ENCODE data around the gene KCTD5. TPM values are rescaled to one million over a fixed set of nuclear protein-coding genes. Genes with fewer than 3 reads are reported as not detected.

KCTD5 gene
- total RNA-seq, 1 donor from 2014 or later: 55.4 TPM

- peaks cover 5% of the 10 kb centered on the region for H3K36me3 Mint-ChIP-seq (ENCODE audit: low read depth, unreplicated experiment)
Observed at GRCh38 chr16:2748757-2749455, 66.6 kb downstream of the KCTD5 start.

GRCh38 chr16:2749476-2749875, 67.2 kb downstream of the KCTD5 start:
- Histone ChIP-seq H3K9me3 (ENCODE audit: insufficient read depth, low read depth, low read length) (no peaks in the 10 kb centered on the region), H3K27ac (ENCODE audit: low read depth, low read length) (no peak overlapping the region), H3K4me3 (ENCODE audit: insufficient read depth, low read depth, low read length) (no peak overlapping the region), H3K4me1 (ENCODE audit: insufficient read depth, low read length) (peaks cover 9% of the 10 kb centered on the region), H3K9ac (ENCODE audit: low read length) (no peak overlapping the region), H3K27me3 (ENCODE audit: insufficient read depth, low read length) (no peaks in the 10 kb centered on the region), H3K79me2 (ENCODE audit: insufficient read depth, low read length) (peaks cover 28% of the 10 kb centered on the region), H4K20me1 (ENCODE audit: insufficient read depth, low read length) (peaks cover 16% of the 10 kb centered on the region), H2AFZ (ENCODE audit: low read depth, low read length) (no peak overlapping the region), H3K4me2 (ENCODE audit: low read length) (no peak overlapping the region), H3K36me3 (ENCODE audit: insufficient read depth, low read length) (no peaks in the 10 kb centered on the region)
- TF ChIP-seq, protein P1, sequence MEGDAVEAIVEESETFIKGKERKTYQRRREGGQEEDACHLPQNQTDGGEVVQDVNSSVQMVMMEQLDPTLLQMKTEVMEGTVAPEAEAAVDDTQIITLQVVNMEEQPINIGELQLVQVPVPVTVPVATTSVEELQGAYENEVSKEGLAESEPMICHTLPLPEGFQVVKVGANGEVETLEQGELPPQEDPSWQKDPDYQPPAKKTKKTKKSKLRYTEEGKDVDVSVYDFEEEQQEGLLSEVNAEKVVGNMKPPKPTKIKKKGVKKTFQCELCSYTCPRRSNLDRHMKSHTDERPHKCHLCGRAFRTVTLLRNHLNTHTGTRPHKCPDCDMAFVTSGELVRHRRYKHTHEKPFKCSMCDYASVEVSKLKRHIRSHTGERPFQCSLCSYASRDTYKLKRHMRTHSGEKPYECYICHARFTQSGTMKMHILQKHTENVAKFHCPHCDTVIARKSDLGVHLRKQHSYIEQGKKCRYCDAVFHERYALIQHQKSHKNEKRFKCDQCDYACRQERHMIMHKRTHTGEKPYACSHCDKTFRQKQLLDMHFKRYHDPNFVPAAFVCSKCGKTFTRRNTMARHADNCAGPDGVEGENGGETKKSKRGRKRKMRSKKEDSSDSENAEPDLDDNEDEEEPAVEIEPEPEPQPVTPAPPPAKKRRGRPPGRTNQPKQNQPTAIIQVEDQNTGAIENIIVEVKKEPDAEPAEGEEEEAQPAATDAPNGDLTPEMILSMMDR (IDR thresholded peaks at IDR 0.05; ENCODE audit: insufficient read depth, low read depth, low read length): no peak
- no peak for TF ChIP-seq EZH2 (IDR thresholded peaks at IDR 0.05; ENCODE audit: insufficient read depth, low read length)
- no peak overlapping the region for H3K27ac Mint-ChIP-seq (ENCODE audit: unreplicated experiment)
- no peak for DNase-seq (ENCODE audit: low read depth)
- no peak for FAIRE-seq
- H3K36me3 Mint-ChIP-seq (ENCODE audit: low read depth, unreplicated experiment): peaks cover 5% of the 10 kb centered on the region
- peaks cover 5% of the 10 kb centered on the region for H3K4me1 Mint-ChIP-seq (ENCODE audit: low read depth, unreplicated experiment)
- H3K4me3 Mint-ChIP-seq (ENCODE audit: unreplicated experiment): no peak overlapping the region
- H3K9me3 Mint-ChIP-seq (ENCODE audit: unreplicated experiment): no peaks in the 10 kb centered on the region
- H3K27me3 Mint-ChIP-seq (ENCODE audit: low read depth, unreplicated experiment): no peaks in the 10 kb centered on the region

More at GRCh38 chr16:2748757-2749455, 66.6 kb downstream of the KCTD5 start:
- Histone ChIP-seq H2AFZ (ENCODE audit: low read depth, low read length) (no peak overlapping the region), H3K9me3 (ENCODE audit: insufficient read depth, low read depth, low read length) (no peaks in the 10 kb centered on the region), H3K79me2 (ENCODE audit: insufficient read depth, low read length) (peaks cover 22% of the 10 kb centered on the region), H3K27me3 (ENCODE audit: insufficient read depth, low read length) (no peaks in the 10 kb centered on the region), H3K4me1 (ENCODE audit: insufficient read depth, low read length) (peaks cover 8% of the 10 kb centered on the region), H4K20me1 (ENCODE audit: insufficient read depth, low read length) (peaks cover 10% of the 10 kb centered on the region), H3K4me3 (ENCODE audit: insufficient read depth, low read depth, low read length) (no peak overlapping the region), H3K36me3 (ENCODE audit: insufficient read depth, low read length) (no peaks in the 10 kb centered on the region), H3K9ac (ENCODE audit: low read length) (no peak overlapping the region), H3K4me2 (ENCODE audit: low read length) (no peak overlapping the region), H3K27ac (ENCODE audit: low read depth, low read length) (no peak overlapping the region)
- H3K27me3 Mint-ChIP-seq (ENCODE audit: low read depth, unreplicated experiment): peaks cover 3% of the 10 kb centered on the region
- TF ChIP-seq EZH2 (IDR thresholded peaks at IDR 0.05; ENCODE audit: insufficient read depth, low read length): no peak
- TF ChIP-seq, protein P1 (IDR thresholded peaks at IDR 0.05; ENCODE audit: insufficient read depth, low read depth, low read length): no peak
- no peak overlapping the region for H3K4me3 Mint-ChIP-seq (ENCODE audit: unreplicated experiment)
- no peak for FAIRE-seq
- no peaks in the 10 kb centered on the region for H3K9me3 Mint-ChIP-seq (ENCODE audit: unreplicated experiment)
- H3K4me1 Mint-ChIP-seq (ENCODE audit: low read depth, unreplicated experiment): peaks cover 5% of the 10 kb centered on the region
- H3K27ac Mint-ChIP-seq (ENCODE audit: unreplicated experiment): no peak overlapping the region
- DNase-seq (ENCODE audit: low read depth): no peak

- no peak for FAIRE-seq
- no peaks in the 10 kb centered on the region for H3K9me3 Mint-ChIP-seq (ENCODE audit: unreplicated experiment)
- DNase-seq (ENCODE audit: low read depth): no peak
- H3K9ac ChIP-seq (ENCODE audit: low read length): no peak overlapping the region
- H3K4me2 ChIP-seq (ENCODE audit: low read length): no peak overlapping the region
- no peaks in the 10 kb centered on the region for H3K27me3 Mint-ChIP-seq (ENCODE audit: low read depth, unreplicated experiment)
- H3K27ac ChIP-seq (ENCODE audit: low read depth, low read length): no peak overlapping the region
- H3K4me3 ChIP-seq (ENCODE audit: insufficient read depth, low read depth, low read length): no peak overlapping the region
- H3K36me3 Mint-ChIP-seq (ENCODE audit: low read depth, unreplicated experiment): peaks cover 6% of the 10 kb centered on the region
- peaks cover 33% of the 10 kb centered on the region for H3K79me2 ChIP-seq (ENCODE audit: insufficient read depth, low read length)
- H3K27me3 ChIP-seq (ENCODE audit: insufficient read depth, low read length): no peaks in the 10 kb centered on the region
- no peaks in the 10 kb centered on the region for H3K9me3 ChIP-seq (ENCODE audit: insufficient read depth, low read depth, low read length)
- no peaks in the 10 kb centered on the region for H3K36me3 ChIP-seq (ENCODE audit: insufficient read depth, low read length)
- no peak overlapping the region for H3K27ac Mint-ChIP-seq (ENCODE audit: unreplicated experiment)
- H3K4me1 Mint-ChIP-seq (ENCODE audit: low read depth, unreplicated experiment): peaks cover 6% of the 10 kb centered on the region
- TF ChIP-seq, protein P1 (IDR thresholded peaks at IDR 0.05; ENCODE audit: insufficient read depth, low read depth, low read length): no peak
- TF ChIP-seq EZH2 (IDR thresholded peaks at IDR 0.05; ENCODE audit: insufficient read depth, low read length): no peak
- H2AFZ ChIP-seq (ENCODE audit: low read depth, low read length): no peak overlapping the region
- peaks cover 14% of the 10 kb centered on the region for H3K4me1 ChIP-seq (ENCODE audit: insufficient read depth, low read length)
- H4K20me1 ChIP-seq (ENCODE audit: insufficient read depth, low read length): peaks cover 20% of the 10 kb centered on the region
- peak overlapping the region; percentile 89 for H3K4me3 Mint-ChIP-seq (ENCODE audit: unreplicated experiment)
Observed at GRCh38 chr16:2749936-2750335, 67.6 kb downstream of the KCTD5 start.
